ENCODE results near the gene CCDC178. TPM values are rescaled to one million over a fixed set of nuclear protein-coding genes. Genes with fewer than 3 reads are reported as not detected.

CCDC178 gene
- total RNA-seq, 2 donors from 2014 or later, result not detected

DNA sequence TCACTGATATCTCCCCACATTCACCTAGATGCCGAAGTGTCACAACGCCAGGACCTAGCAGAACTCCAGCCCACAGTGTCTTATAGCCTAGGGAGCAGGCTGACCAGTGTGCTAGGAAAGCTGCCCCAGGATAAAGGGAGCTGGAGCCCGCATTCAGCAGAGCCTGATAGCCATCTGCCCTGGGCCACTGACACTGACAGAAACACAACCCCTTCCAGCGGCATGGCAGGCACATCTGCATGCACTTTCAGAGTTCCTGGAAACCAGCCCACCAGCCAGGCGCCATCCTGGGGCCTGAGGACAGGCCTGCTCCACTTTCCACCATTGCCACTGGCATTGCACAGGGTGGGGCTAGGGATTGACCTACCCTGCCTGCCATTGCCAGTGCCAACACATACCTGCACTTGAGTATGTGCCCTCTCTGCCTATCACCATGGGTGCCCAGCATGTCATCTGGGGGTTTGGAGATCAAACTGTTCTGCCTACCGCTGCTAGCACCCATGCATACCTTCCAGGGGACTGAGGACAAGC is 377.6 kb downstream of the CCDC178 start:
- no peaks in the 10 kb centered on the region for H3K27me3 Mint-ChIP-seq (ENCODE audit: low read depth)
- H3K9me3 Mint-ChIP-seq, result peaks cover 8 to 12% of the 10 kb centered on the region in 2 donors
- H3K36me3 Mint-ChIP-seq (ENCODE audit: insufficient read depth in 2 of 2), result no peaks in the 10 kb centered on the region
- DNase-seq, result no peak
- H3K27ac Mint-ChIP-seq, result no peak overlapping the region
- no peak overlapping the region for H3K4me3 Mint-ChIP-seq
- no peaks in the 10 kb centered on the region for H3K4me1 Mint-ChIP-seq (ENCODE audit: low read depth)
- ATAC-seq (replicated peaks in 1 of 2), result no peak

DNA sequence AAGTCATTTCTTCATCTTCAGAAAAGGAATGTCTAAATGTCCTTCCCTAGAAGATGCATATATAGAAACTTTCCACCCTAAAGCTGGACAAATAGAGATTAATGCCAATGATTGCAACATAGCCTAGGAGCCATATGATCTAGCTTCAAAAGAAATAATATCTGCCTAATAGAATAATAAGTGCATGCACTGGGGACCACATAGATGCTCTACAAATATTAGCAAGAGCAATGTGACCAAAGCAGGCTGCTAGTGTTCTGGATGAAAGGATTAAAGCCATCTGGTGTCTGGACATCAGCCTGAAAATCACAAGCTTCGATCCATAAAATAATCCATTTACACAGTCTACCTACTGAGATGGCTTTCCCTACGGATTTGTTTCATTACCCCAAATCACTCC is 387.6 kb downstream of the CCDC178 start:
- no peaks in the 10 kb centered on the region for H3K4me1 Mint-ChIP-seq (ENCODE audit: low read depth)
- H3K36me3 Mint-ChIP-seq (ENCODE audit: insufficient read depth in 2 of 2), result no peaks in the 10 kb centered on the region
- no peak for DNase-seq
- ATAC-seq (replicated peaks in 1 of 2), result no peak
- no peak overlapping the region for H3K27ac Mint-ChIP-seq
- H3K9me3 Mint-ChIP-seq, result peaks cover 0 to 6% of the 10 kb centered on the region in 2 donors
- H3K4me3 Mint-ChIP-seq, result no peak overlapping the region
- no peaks in the 10 kb centered on the region for H3K27me3 Mint-ChIP-seq (ENCODE audit: low read depth)

DNA sequence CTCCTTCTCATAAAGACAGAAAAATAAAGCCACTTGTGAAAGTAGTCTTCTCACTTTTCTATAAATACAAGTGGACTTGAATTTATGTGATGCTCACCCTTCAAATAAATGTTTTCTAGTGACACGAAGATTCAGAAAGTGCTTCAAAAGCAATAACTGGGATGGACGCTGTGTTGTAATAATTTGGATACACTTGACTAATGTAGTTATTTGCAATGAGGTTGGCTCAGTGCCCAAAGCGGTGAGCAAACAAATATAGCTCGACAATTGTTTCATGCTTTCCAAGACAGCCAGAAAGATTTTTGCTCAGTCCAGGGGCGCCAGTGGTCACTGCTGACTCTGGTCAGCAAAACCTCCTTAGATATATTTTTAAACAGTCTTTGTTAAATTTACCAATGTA is 389.1 kb downstream of the CCDC178 start:
- Mint-ChIP-seq H3K27ac (no peak overlapping the region), H3K9me3 (peaks cover 0 to 5% of the 10 kb centered on the region in 2 donors), H3K27me3 (ENCODE audit: low read depth) (no peaks in the 10 kb centered on the region), H3K4me1 (ENCODE audit: low read depth) (no peaks in the 10 kb centered on the region), H3K36me3 (ENCODE audit: insufficient read depth in 2 of 2) (no peaks in the 10 kb centered on the region), H3K4me3 (no peak overlapping the region)
- DNase-seq (no peak), ATAC-seq (replicated peaks in 1 of 2) (no peak)

DNA sequence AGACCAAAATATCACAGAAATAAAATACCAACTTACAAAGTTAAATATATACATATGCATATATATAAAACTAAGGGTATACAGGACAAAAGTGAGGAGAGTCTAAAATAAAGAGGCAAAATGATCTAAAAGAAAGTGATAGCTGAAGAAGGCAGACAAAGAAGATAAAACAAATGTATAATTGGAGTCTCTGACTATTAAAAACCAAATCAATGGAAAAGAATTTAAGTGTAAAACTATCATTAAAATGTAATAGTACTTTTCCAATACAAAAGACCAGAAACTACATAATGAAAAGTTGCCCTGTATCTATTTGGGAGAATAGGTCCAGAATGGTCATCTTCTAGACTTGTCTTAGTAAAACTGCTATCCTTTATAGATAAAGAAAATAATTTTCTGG is 400.3 kb downstream of the CCDC178 start:
- H3K9me3 Mint-ChIP-seq, result peaks cover 6 to 9% of the 10 kb centered on the region in 2 donors
- no peak overlapping the region for H3K4me3 Mint-ChIP-seq
- H3K36me3 Mint-ChIP-seq (ENCODE audit: insufficient read depth in 2 of 2), result no peaks in the 10 kb centered on the region
- no peak for ATAC-seq (replicated peaks in 1 of 2)
- no peak overlapping the region for H3K27ac Mint-ChIP-seq
- H3K4me1 Mint-ChIP-seq (ENCODE audit: low read depth), result no peaks in the 10 kb centered on the region
- H3K27me3 Mint-ChIP-seq (ENCODE audit: low read depth), result no peaks in the 10 kb centered on the region
- DNase-seq, result no peak

- peaks cover 2 to 5% of the 10 kb centered on the region in 2 donors for H3K9me3 Mint-ChIP-seq
- H3K4me1 Mint-ChIP-seq (ENCODE audit: low read depth), result no peaks in the 10 kb centered on the region
- ATAC-seq (replicated peaks in 1 of 2) (no peak), DNase-seq (no peak)
- peaks cover 0 to 1% of the 10 kb centered on the region in 2 donors for H3K36me3 Mint-ChIP-seq (ENCODE audit: insufficient read depth in 2 of 2)
- no peaks in the 10 kb centered on the region for H3K27me3 Mint-ChIP-seq (ENCODE audit: low read depth)
- no peak overlapping the region for H3K4me3 Mint-ChIP-seq
- H3K27ac Mint-ChIP-seq, result no peak overlapping the region
Observed at GRCh38 chr18:33034945-33035344, 405.6 kb downstream of the CCDC178 start.

DNA sequence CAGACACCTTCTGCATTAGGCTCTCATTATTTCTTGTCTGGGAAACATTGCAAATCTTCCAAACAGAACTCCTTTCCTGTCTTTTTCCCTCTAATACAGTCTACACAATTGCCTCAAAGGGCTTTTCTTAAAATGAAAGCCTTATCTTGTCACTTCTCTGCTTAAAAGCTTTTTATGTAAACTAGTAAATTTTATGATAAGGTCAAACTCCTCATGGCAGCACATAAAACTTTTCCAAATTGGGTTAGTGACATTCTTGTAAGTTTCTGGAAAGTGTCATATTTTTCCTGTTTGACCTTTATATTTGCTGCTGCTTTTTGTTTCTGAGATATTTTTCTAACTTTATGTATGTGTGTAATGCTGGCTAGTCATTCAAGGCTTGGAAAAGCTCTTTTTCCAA is 406.3 kb downstream of the CCDC178 start:
- DNase-seq (no peak), ATAC-seq (replicated peaks in 1 of 2) (no peak)
- H3K9me3 Mint-ChIP-seq, result peaks cover 2 to 5% of the 10 kb centered on the region in 2 donors
- H3K27me3 Mint-ChIP-seq (ENCODE audit: low read depth), result no peaks in the 10 kb centered on the region
- H3K36me3 Mint-ChIP-seq (ENCODE audit: insufficient read depth in 2 of 2), result peaks cover 0 to 1% of the 10 kb centered on the region in 2 donors
- H3K27ac Mint-ChIP-seq, result no peak overlapping the region
- no peaks in the 10 kb centered on the region for H3K4me1 Mint-ChIP-seq (ENCODE audit: low read depth)
- no peak overlapping the region for H3K4me3 Mint-ChIP-seq

DNA sequence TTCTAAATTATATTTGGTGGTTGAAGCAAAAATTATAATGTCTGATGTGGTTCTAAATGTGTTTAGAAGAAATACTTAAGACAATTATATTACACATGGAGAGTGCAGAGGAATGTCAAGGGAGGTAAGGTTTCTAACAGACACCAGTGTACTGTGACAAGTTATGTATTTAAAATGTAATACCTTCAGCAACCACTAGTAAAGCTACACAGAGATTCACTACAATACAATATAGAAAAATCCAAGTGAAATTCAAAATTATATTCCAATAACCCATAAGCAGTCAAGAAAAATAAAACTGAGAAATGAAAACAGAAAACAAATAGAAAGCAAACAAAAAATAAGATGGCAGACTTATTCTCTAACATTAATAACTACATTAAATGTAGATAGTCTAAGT is 418.2 kb downstream of the CCDC178 start:
- no peak overlapping the region for H3K27ac Mint-ChIP-seq
- DNase-seq, result no peak
- no peaks in the 10 kb centered on the region for H3K4me1 Mint-ChIP-seq (ENCODE audit: low read depth)
- no peaks in the 10 kb centered on the region for H3K9me3 Mint-ChIP-seq
- no peak overlapping the region for H3K4me3 Mint-ChIP-seq
- peaks cover 0 to 2% of the 10 kb centered on the region in 2 donors for H3K36me3 Mint-ChIP-seq (ENCODE audit: insufficient read depth in 2 of 2)
- ATAC-seq (replicated peaks in 1 of 2), result no peak
- H3K27me3 Mint-ChIP-seq (ENCODE audit: low read depth), result no peaks in the 10 kb centered on the region

DNA sequence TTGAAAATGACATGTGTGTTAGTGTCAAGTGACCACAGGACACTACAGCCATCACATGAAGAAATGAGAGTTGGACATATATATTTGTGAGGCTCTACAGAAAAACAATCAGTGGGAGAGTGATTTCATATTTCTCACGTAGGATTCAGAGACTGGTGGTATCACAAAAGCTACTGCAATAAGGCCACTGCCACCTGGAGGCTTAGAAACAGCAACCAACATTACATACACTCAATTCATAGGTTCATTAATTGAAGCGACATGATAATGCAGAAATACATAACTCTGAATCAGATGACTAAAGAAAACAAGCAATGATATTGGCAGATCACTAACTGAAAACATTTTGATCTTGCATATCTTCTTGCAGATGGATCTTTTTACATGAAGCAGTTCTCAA is 419.6 kb downstream of the CCDC178 start:
- Mint-ChIP-seq H3K9me3 (no peaks in the 10 kb centered on the region), H3K4me3 (no peak overlapping the region), H3K27me3 (ENCODE audit: low read depth) (no peaks in the 10 kb centered on the region)

DNA sequence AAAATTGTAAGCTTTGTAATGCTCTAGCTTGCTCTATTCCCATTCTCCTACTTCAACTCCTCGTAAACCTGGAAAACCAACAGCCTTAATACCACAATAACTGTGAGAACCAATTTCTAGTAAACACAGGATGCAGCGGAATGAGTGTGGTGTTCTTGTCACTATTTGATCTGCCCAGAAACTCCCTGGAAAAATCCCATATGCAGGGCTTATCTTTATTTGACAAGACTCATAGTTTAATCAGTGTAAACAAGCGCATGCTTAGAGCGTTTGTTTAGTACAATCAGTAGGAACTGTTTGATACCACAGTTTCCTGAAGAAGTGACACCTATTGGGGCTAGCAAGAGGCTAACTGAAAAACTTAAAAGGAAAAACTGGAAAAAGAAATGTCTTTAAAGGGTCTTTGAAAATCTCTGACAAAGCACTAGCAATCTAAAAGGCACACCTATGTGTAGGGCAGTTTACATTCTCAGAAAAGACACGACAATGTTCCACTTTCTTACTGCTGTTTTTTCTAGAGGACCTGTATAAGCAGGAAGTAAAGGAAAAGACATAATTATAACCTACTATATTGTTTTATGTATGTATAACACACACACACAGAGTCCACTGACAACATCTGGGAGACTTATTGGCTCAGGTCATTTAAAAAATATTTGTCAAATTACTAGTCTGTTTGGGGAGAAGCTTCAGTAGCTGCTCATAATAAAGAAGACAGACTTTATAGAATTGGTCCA is 426.3 kb downstream of the CCDC178 start:
- no peak for ATAC-seq (replicated peaks in 1 of 2)
- Mint-ChIP-seq H3K4me1 (ENCODE audit: low read depth) (no peaks in the 10 kb centered on the region), H3K27ac (no peak overlapping the region), H3K36me3 (ENCODE audit: insufficient read depth in 2 of 2) (no peaks in the 10 kb centered on the region), H3K4me3 (no peak overlapping the region), H3K9me3 (peaks cover 4 to 7% of the 10 kb centered on the region in 2 donors), H3K27me3 (ENCODE audit: low read depth) (no peaks in the 10 kb centered on the region)
- no peak for DNase-seq

More for the DNA sequence above, 419.6 kb downstream of the CCDC178 start:
- Mint-ChIP-seq H3K4me1 (ENCODE audit: low read depth) (no peaks in the 10 kb centered on the region), H3K36me3 (ENCODE audit: insufficient read depth in 2 of 2) (peaks cover 0 to 2% of the 10 kb centered on the region in 2 donors), H3K27ac (no peak overlapping the region)
- DNase-seq, result no peak
- no peak for ATAC-seq (replicated peaks in 1 of 2)

GRCh38 chr18:33010149-33010548 is 430.4 kb downstream of the CCDC178 start:
- no peaks in the 10 kb centered on the region for H3K4me1 Mint-ChIP-seq (ENCODE audit: low read depth)
- H3K27ac Mint-ChIP-seq, result no peak overlapping the region
- no peaks in the 10 kb centered on the region for H3K27me3 Mint-ChIP-seq (ENCODE audit: low read depth)
- no peak for ATAC-seq (replicated peaks in 1 of 2)
- H3K4me3 Mint-ChIP-seq, result no peak overlapping the region
- peaks cover 5 to 12% of the 10 kb centered on the region in 2 donors for H3K9me3 Mint-ChIP-seq
- no peaks in the 10 kb centered on the region for H3K36me3 Mint-ChIP-seq (ENCODE audit: insufficient read depth in 2 of 2)
- no peak for DNase-seq

DNA sequence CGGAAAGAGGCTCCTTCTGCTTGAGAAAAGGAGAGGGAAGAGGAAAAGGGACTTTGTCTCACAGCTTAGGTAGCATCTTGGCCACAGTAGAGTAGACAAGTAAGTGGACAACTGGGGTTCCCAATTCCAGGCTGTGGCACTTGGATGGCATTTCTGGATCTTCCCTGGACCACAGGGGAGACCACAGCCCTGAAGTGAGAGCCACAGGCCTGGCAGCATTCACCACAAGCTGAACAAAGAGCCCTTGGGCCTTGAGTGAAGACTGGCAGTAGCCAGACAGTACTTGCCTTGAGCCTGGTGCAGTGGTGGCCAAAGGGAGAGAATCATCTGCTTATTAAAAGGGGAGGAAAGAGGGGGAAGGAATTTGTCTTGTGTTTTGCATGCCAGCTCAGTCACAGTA is 441.6 kb downstream of the CCDC178 start:
- H3K36me3 Mint-ChIP-seq (ENCODE audit: insufficient read depth in 2 of 2), result no peaks in the 10 kb centered on the region
- peaks cover 4 to 13% of the 10 kb centered on the region in 2 donors for H3K9me3 Mint-ChIP-seq
- H3K27ac Mint-ChIP-seq, result no peak overlapping the region
- DNase-seq (no peak), ATAC-seq (replicated peaks in 1 of 2) (no peak)
- no peaks in the 10 kb centered on the region for H3K4me1 Mint-ChIP-seq (ENCODE audit: low read depth)
- H3K4me3 Mint-ChIP-seq, result no peak overlapping the region
- H3K27me3 Mint-ChIP-seq (ENCODE audit: low read depth), result no peaks in the 10 kb centered on the region

DNA sequence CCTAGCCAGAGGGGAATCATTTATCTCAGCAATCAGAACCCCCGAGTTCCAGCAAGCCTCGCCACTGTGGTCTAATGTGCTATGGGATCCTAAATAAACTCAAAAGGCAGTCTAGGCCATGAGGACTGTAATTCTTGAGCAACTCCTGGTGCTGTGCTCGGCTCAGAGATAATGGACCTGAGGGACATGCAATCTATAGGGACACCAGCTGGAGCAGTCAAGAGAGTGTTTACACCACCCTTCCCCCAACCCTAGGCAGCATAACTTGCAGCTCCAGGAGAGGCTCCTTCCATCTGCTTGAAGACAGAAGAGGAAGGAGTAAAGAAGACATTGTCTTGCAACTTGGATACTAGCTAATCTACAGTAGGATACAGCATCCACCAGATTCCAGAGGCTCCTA is 442.2 kb downstream of the CCDC178 start:
- H3K4me1 Mint-ChIP-seq (ENCODE audit: low read depth), result no peaks in the 10 kb centered on the region
- ATAC-seq (replicated peaks in 1 of 2) (no peak), DNase-seq (no peak)
- peaks cover 4 to 14% of the 10 kb centered on the region in 2 donors for H3K9me3 Mint-ChIP-seq
- H3K27me3 Mint-ChIP-seq (ENCODE audit: low read depth), result no peaks in the 10 kb centered on the region
- no peak overlapping the region for H3K27ac Mint-ChIP-seq
- H3K36me3 Mint-ChIP-seq (ENCODE audit: insufficient read depth in 2 of 2), result no peaks in the 10 kb centered on the region
- no peak overlapping the region for H3K4me3 Mint-ChIP-seq

- no peaks in the 10 kb centered on the region for H3K36me3 Mint-ChIP-seq (ENCODE audit: insufficient read depth in 2 of 2)
Observed at GRCh38 chr18:32983721-32984120, 456.8 kb downstream of the CCDC178 start.

GRCh38 chr18:32980896-32981295 is 459.6 kb downstream of the CCDC178 start:
- no peaks in the 10 kb centered on the region for H3K36me3 Mint-ChIP-seq (ENCODE audit: insufficient read depth in 2 of 2)
- no peak overlapping the region for H3K4me3 Mint-ChIP-seq
- peaks cover 0 to 1% of the 10 kb centered on the region in 2 donors for H3K9me3 Mint-ChIP-seq
- H3K27ac Mint-ChIP-seq, result no peak overlapping the region
- H3K27me3 Mint-ChIP-seq (ENCODE audit: low read depth), result no peaks in the 10 kb centered on the region
- ATAC-seq (replicated peaks in 1 of 2) (no peak), DNase-seq (no peak)
- H3K4me1 Mint-ChIP-seq (ENCODE audit: low read depth), result no peaks in the 10 kb centered on the region

More at GRCh38 chr18:32983721-32984120, 456.8 kb downstream of the CCDC178 start:
- H3K4me3 Mint-ChIP-seq, result no peak overlapping the region
- no peak overlapping the region for H3K27ac Mint-ChIP-seq
- no peaks in the 10 kb centered on the region for H3K4me1 Mint-ChIP-seq (ENCODE audit: low read depth)
- no peak for DNase-seq
- H3K9me3 Mint-ChIP-seq, result peaks cover 0 to 1% of the 10 kb centered on the region in 2 donors
- no peaks in the 10 kb centered on the region for H3K27me3 Mint-ChIP-seq (ENCODE audit: low read depth)
- ATAC-seq (replicated peaks in 1 of 2), result no peak
